BLaER1 treated with 17β-estradiol and CSF1 and Interleukin-3, amounts not matched to agents 10 nM and 100 nM (cell line): ENCODE measurements around the gene PRKCA.

Experiments
- H3K27ac ChIP-seq, 11 experiments: shearing (Covaris generic); formaldehyde crosslinking; 2 replicates each; pipeline ENCODE4 v1.8.1; 2022
- H3K27me3 ChIP-seq, 11 experiments: shearing (Covaris generic); formaldehyde crosslinking; 2 replicates each; pipeline ENCODE4 v1.8.1; 2022
- H3K36me3 ChIP-seq, 11 experiments: shearing (Covaris generic); formaldehyde crosslinking; 2 replicates each; pipeline ENCODE4 v1.8.1; 2022
- H3K4me1 ChIP-seq, 10 experiments: shearing (Covaris generic); formaldehyde crosslinking; 2 replicates each; pipeline ENCODE4 v1.8.1; 2022
- H3K4me2 ChIP-seq, 11 experiments: shearing (Covaris generic); formaldehyde crosslinking; 2 replicates each; pipeline ENCODE4 v1.8.1; 2022
- H3K4me3 ChIP-seq, 10 experiments: shearing (Covaris generic); formaldehyde crosslinking; 2 replicates each; pipeline ENCODE4 v1.8.1; 2022
- H3K9ac ChIP-seq, 11 experiments: shearing (Covaris generic); formaldehyde crosslinking; 2 replicates each; pipeline ENCODE4 v1.8.1; 2022
- H3K9me3 ChIP-seq, 11 experiments: shearing (Covaris generic); formaldehyde crosslinking; replicated peaks in 1 of 11; 2 replicates each; pipeline ENCODE4 v1.8.1; 2022
- H4K20me1 ChIP-seq, 11 experiments: shearing (Covaris generic); formaldehyde crosslinking; 2 replicates each; pipeline ENCODE4 v1.8.1; 2022
- Cebpa-rat ChIP-seq, 11 experiments: shearing (Covaris generic); IDR thresholded peaks; 2 replicates each; pipeline ENCODE4 v1.8.1; 2022

The PRKCA gene

GRCh38 chr17:66445229-66445628 lies 142.8 kb downstream of the PRKCA start:
- Histone ChIP-seq H3K36me3 (peaks cover 0 to 36% (median 7%) of the 10 kb centered on the region in 11 experiments; a peak in 9 of 22 replicates), H3K4me1 (peaks cover 54 to 73% (median 63%) of the 10 kb centered on the region in 10 experiments), H4K20me1 (peaks cover 0 to 28% (median 0%) of the 10 kb centered on the region in 11 experiments; a peak in 4 of 22 replicates), H3K4me3 (no peak overlapping the region), H3K9me3 (peaks cover 19 to 36% (median 27%) of the 10 kb centered on the region in 11 experiments), H3K4me2 (peak overlapping the region in 4 of 11 experiments; percentile 2 to 82 (median 40); a peak in 2 of 22 replicates), H3K27me3 (no peaks in the 10 kb centered on the region), H3K27ac (no peak overlapping the region), H3K9ac (no peak overlapping the region)
- TF ChIP-seq Cebpa-rat (IDR thresholded peaks at IDR 0.05): no peak

GRCh38 chr17:66446419-66446818 lies 144.0 kb downstream of the PRKCA start:
- peaks cover 0 to 30% (median 0%) of the 10 kb centered on the region in 11 experiments; a peak in 4 of 22 replicates for H4K20me1 ChIP-seq
- no peak for TF ChIP-seq Cebpa-rat (IDR thresholded peaks at IDR 0.05)
- no peak overlapping the region; a peak in 1 of 20 replicates for H3K4me3 ChIP-seq
- H3K9ac ChIP-seq: no peak overlapping the region
- peaks cover 0 to 36% (median 7%) of the 10 kb centered on the region in 11 experiments; a peak in 9 of 22 replicates for H3K36me3 ChIP-seq
- peak overlapping the region in 1 of 11 experiments; percentile 4; a peak in 1 of 22 replicates for H3K27ac ChIP-seq
- peaks cover 19 to 36% (median 27%) of the 10 kb centered on the region in 11 experiments for H3K9me3 ChIP-seq
- peaks cover 53 to 70% (median 60%) of the 10 kb centered on the region in 10 experiments for H3K4me1 ChIP-seq
- H3K27me3 ChIP-seq: no peaks in the 10 kb centered on the region
- H3K4me2 ChIP-seq: peak overlapping the region in 9 of 11 experiments; percentile 21 to 64 (median 61); a peak in 17 of 22 replicates

- no peak for TF ChIP-seq Cebpa-rat (IDR thresholded peaks at IDR 0.05)
- no peaks in the 10 kb centered on the region for H3K27me3 ChIP-seq
- no peak overlapping the region for H3K4me3 ChIP-seq
- H3K9me3 ChIP-seq: peaks cover 19 to 36% (median 27%) of the 10 kb centered on the region in 11 experiments
- H3K36me3 ChIP-seq: peaks cover 0 to 36% (median 7%) of the 10 kb centered on the region in 11 experiments; a peak in 9 of 22 replicates
- H3K9ac ChIP-seq: no peak overlapping the region
- H3K4me2 ChIP-seq: no peak overlapping the region; a peak in 1 of 22 replicates
- H3K4me1 ChIP-seq: peaks cover 53 to 70% (median 60%) of the 10 kb centered on the region in 10 experiments
- no peak overlapping the region for H3K27ac ChIP-seq
- peaks cover 0 to 30% (median 0%) of the 10 kb centered on the region in 11 experiments; a peak in 4 of 22 replicates for H4K20me1 ChIP-seq
Measured at GRCh38 chr17:66447159-66447558, 144.7 kb downstream of the PRKCA start.

GRCh38 chr17:66448026-66448639 lies 145.7 kb downstream of the PRKCA start:
- Histone ChIP-seq H3K9me3 (peaks cover 19 to 36% (median 27%) of the 10 kb centered on the region in 11 experiments), H3K4me2 (no peak overlapping the region)

GRCh38 chr17:66449418-66449977 lies 147.1 kb downstream of the PRKCA start:
- peaks cover 38 to 70% (median 46%) of the 10 kb centered on the region in 10 experiments for H3K4me1 ChIP-seq
- peaks cover 0 to 32% (median 7%) of the 10 kb centered on the region in 11 experiments; a peak in 9 of 22 replicates for H3K36me3 ChIP-seq
- no peak overlapping the region for H3K27ac ChIP-seq
- H3K9me3 ChIP-seq: peaks cover 15 to 32% (median 21%) of the 10 kb centered on the region in 11 experiments
- peaks cover 0 to 30% (median 0%) of the 10 kb centered on the region in 11 experiments; a peak in 4 of 22 replicates for H4K20me1 ChIP-seq
- no peak overlapping the region for H3K4me3 ChIP-seq
- no peaks in the 10 kb centered on the region for H3K27me3 ChIP-seq
- TF ChIP-seq Cebpa-rat (IDR thresholded peaks at IDR 0.05): no peak
- peak overlapping the region in 2 of 11 experiments; percentile 47 to 55; a peak in 3 of 22 replicates for H3K4me2 ChIP-seq
- H3K9ac ChIP-seq: no peak overlapping the region

More at GRCh38 chr17:66448026-66448639, 145.7 kb downstream of the PRKCA start:
- TF ChIP-seq Cebpa-rat (IDR thresholded peaks at IDR 0.05): no peak
- Histone ChIP-seq H3K4me3 (no peak overlapping the region), H3K9ac (no peak overlapping the region), H4K20me1 (peaks cover 0 to 30% (median 0%) of the 10 kb centered on the region in 11 experiments; a peak in 4 of 22 replicates), H3K27ac (no peak overlapping the region), H3K36me3 (peaks cover 0 to 36% (median 7%) of the 10 kb centered on the region in 11 experiments; a peak in 9 of 22 replicates), H3K4me1 (peaks cover 52 to 70% (median 59%) of the 10 kb centered on the region in 10 experiments), H3K27me3 (no peaks in the 10 kb centered on the region)

GRCh38 chr17:66450008-66450851 lies 147.8 kb downstream of the PRKCA start:
- peaks cover 0 to 32% (median 3%) of the 10 kb centered on the region in 11 experiments; a peak in 9 of 22 replicates for H3K36me3 ChIP-seq
- no peak overlapping the region for H3K4me3 ChIP-seq
- peaks cover 0 to 30% (median 0%) of the 10 kb centered on the region in 11 experiments; a peak in 4 of 22 replicates for H4K20me1 ChIP-seq
- peaks cover 38 to 70% (median 41%) of the 10 kb centered on the region in 10 experiments for H3K4me1 ChIP-seq
- H3K4me2 ChIP-seq: peak overlapping the region; percentile 38 to 69 (median 55)
- peaks cover 8 to 30% (median 14%) of the 10 kb centered on the region in 11 experiments for H3K9me3 ChIP-seq
- TF ChIP-seq Cebpa-rat (IDR thresholded peaks at IDR 0.05): peak in 8 of 11 experiments; percentile 17 to 85 (median 60); a peak in 9 of 22 replicates
- H3K27me3 ChIP-seq: no peaks in the 10 kb centered on the region
- H3K27ac ChIP-seq: no peak overlapping the region
- no peak overlapping the region for H3K9ac ChIP-seq

GRCh38 chr17:66450852-66451158 lies 148.4 kb downstream of the PRKCA start:
- Histone ChIP-seq H3K36me3 (peaks cover 0 to 32% (median 0%) of the 10 kb centered on the region in 11 experiments; a peak in 6 of 22 replicates), H3K9ac (no peak overlapping the region), H4K20me1 (peaks cover 0 to 30% (median 0%) of the 10 kb centered on the region in 11 experiments; a peak in 4 of 22 replicates), H3K4me3 (no peak overlapping the region), H3K9me3 (peaks cover 2 to 24% (median 8%) of the 10 kb centered on the region in 11 experiments; a peak in 19 of 22 replicates), H3K27me3 (no peaks in the 10 kb centered on the region), H3K4me1 (peaks cover 34 to 66% (median 37%) of the 10 kb centered on the region in 10 experiments), H3K4me2 (peak overlapping the region; percentile 38 to 69 (median 55)), H3K27ac (no peak overlapping the region)
- TF ChIP-seq Cebpa-rat (IDR thresholded peaks at IDR 0.05): peak in 1 of 11 experiments; percentile 4; a peak in 2 of 22 replicates
